ENCODE results near the gene ALOXE3.

DNA sequence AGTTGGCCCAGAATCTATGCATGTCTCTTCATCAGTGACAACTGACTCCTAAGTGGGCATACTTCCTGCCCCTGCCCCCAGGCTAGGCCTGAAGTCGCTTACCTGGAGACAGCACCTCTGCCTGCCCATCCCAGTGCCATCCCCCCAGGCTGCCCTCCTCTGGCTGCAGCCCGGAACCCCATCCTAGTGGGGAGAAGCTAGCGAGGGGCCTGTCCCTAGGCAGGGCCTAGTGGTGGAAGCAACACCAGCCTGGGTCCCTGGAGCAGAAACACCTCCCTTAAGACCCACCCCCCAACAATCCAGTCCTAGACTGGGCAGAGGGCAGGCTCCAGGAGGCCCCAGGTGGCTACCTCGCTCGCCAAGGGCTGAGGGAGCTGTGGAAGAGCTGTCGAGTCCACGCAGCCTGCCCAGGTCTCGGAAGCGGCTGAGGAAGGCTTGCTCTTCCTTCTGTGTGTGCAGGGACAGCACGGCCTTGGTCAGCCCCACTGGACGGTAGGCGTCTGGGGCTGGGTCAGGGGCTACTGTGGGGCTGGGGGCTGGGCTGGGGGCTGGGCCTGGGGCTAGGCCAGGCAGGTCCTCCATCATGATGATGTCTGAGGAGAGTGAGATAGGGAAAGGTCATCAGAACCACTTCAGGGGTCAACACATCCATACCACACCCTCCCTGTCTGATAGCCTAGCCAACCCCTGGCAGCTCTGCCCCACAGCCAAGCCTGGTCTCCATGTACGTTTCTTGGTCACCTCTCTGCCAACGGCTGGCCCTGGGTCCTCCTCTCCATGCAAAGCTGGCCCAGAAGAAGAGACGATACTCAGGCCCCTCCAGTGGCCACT lies 26.3 kb upstream of the ALOXE3 start:
- TF ChIP-seq CTCF (IDR thresholded peaks at IDR 0.05) (no peak), POLR2A (IDR thresholded peaks at IDR 0.05) (no peak)

Data from body of pancreas (tissue), 4 donors.